NCI-H345 (cell line): ENCODE data around the gene VPS4A.
"Not testable (repeated sequence)": the region's sequence is repeated elsewhere in the genome, so short reads cannot be mapped to it uniquely, and the experiment has no call there.

ENCODE experiments used
- DNase-seq: peaks from one replicate; lab custom pipeline; 2025; lab: John Stamatoyannopoulos, UW

VPS4A gene

DNA sequence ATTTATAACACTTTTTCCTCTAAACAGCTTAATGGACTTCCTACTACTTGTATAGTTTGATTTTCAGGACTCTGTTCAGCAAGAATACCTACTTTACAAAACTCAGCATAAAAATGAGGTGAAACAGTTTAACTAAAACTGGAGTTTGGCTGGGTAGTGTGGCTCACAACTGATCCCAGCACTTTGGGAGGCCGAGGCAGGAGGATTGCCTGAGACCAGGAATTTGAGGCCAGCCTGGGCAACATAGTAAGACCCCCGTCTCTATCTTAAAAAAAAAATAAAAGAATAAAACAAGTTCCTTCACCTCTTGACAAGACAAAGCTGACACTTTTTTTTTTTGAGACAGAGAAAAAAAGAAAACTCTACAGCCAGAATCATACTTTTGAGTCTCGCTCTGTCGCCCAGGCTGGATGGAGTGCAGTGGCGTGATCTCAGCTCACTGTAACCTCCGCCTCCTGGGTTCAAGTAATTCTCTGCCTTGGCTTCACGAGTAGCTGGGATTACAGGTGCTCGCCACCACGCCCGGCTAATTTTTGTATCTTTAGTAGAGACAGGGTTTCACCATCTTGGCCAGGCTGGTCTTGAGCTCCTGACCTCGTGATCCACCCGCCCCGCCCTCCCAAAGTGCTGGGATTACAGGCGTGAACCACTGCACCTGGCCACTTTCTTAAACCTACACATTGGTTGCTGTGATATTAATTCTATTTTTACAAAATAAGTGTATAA is 16.6 kb downstream of the VPS4A start:
- no peak for DNase-seq

- DNase-seq, result no peak
Observed at GRCh38 chr16:69328854-69329316, 17.7 kb downstream of the VPS4A start.

GRCh38 chr16:69329369-69330285 is 18.5 kb downstream of the VPS4A start:
- DNase-seq, result peak; percentile 35

GRCh38 chr16:69330286-69331109 is 19.3 kb downstream of the VPS4A start, which contains the start of gene PDF:
Gene PDF, minus strand, starts transcription at chr16:69330588. Its CDS starts 18 bp downstream, at chr16:69330570.
- DNase-seq, result peak; percentile 89

GRCh38 chr16:69334696-69335095 is 23.5 kb downstream of the VPS4A start:
- no peak for DNase-seq

GRCh38 chr16:69338557-69339288 is 27.6 kb downstream of the VPS4A start:
- no peak for DNase-seq

DNA sequence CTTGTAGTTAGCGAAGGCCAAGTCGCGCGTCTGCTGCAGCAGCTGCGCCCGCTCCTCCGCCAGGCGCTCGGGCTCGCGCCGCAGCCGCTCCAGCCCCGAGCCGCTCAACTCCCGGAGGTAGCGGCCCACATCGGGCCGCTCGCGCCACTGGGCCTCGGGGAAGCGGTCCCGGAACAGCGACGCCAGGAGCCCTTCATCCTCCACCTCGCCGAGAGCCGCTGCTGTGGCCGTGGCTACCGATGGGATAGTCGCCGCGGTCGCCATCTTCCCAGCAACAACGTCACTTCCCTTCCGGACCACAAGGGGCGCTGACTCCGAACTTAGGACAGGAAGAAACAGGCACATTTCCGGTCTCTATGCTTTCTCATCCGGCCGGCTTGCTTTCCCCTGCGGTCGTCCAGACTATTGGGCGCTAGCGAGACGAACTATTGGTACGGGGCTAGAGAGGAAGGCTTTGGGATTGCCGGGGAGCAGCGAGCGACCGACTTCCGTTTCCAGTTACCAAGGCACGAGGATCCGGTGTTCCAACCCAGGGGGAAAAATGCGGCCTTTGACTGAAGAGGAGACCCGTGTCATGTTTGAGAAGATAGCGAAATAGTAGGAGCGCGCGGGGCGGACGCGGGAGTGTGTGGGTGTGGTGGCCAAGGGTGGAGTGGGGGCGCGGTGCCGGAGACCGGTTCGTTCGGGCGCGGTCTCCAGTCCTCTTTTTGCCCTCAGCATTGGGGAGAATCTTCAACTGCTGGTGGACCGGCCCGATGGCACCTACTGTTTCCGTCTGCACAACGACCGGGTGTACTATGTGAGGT is 28.3 kb downstream of the VPS4A start, which contains the start of the genes COG8 and NIP7:
Gene COG8, minus strand, starts transcription at position 276 of the 806 bp plus-strand sequence. Its CDS starts 12 bp downstream, at position 264.
Gene NIP7, plus strand, starts transcription at position 484 of the 806 bp plus-strand sequence. Its CDS starts 58 bp downstream, at position 542.
- peak; percentile 96 for DNase-seq

DNA sequence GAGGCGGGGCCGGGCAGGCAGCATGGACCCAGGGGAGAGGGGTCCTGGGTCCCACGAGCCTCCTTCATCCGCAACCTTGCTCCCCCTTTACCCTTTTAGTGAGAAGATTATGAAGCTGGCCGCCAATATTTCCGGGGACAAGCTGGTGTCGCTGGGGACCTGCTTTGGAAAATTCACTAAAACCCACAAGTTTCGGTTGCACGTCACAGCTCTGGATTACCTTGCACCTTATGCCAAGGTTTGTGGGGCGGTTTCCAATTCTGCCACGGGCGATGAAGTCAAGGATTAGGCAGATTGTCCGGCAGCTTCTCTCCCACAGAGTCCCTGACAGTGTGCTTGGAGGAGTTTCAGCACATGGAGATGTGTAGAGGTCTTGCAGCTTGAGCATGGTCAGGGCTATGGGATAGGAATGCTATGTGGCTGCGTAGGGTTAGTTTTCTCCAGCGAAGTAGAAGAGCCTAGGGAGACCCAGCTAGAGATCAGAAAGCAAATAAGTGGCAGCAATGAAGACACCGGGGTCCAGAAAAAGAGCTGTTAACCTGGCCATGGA is 29.0 kb downstream of the VPS4A start:
- no peak for DNase-seq

- DNase-seq, result no peak
Observed at GRCh38 chr16:69344171-69344570, 33.0 kb downstream of the VPS4A start.

DNA sequence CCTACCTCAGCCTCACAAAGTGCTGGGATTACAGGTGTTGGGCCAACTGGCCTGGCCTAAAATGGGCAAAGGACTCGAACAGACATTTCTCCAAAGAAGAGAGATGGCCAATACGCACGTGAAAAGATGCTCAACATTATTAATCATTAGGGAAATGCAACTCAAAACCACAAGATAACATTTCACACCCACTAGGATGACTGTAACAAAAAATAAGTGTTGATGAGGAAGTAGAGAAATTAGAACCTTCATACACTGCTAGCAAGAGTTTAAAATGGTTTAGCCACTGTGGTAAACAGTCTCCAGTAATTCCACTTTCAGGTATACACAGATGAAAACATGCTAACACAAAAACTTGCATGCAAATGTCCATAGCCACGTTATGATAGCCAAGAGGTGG is 34.8 kb downstream of the VPS4A start:
- no peak for DNase-seq

DNA sequence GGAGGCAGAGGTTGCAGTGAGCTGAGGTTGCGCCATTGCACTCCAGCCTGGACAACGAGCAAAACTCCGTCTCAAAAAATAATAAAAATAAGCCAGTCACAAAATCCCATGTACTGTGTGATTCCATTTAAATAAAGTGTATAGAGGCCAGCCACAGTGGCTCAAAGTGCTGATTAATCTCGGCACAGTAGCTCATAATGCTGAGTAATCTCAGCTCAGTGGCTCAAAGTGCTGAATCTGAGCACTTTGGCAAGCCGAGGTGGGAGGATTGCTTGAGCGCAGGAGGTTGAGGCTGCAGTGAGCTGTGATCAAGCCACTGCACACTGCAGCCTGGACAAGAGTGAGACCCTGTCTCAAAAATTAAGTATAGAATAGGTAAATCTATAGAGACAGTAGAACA is 35.5 kb downstream of the VPS4A start:
- no peak for DNase-seq

GRCh38 chr16:69348222-69348621 is 37.1 kb downstream of the VPS4A start:
- no peak for DNase-seq

DNA sequence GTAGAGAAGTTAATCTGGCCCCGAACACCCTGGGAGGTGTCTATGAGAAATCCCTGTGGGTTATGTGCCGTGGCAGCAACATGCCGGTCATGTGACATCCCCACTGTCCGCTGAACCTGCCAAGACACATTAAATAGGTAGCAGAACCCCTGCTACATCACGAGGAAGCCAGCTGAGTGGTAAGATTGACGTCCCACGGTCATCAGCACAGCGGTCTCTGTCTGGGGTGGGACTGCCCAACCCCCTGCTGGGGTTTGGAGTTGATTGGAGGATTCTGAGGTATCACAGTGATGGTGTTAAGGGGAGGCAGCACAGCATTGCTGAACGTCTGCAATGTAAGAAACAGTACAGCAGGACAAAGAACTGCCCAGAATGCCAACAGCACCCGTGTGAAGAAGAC is 38.4 kb downstream of the VPS4A start:
- no peak for DNase-seq

- DNase-seq, result no peak
Observed at GRCh38 chr16:69350536-69351133, 39.5 kb downstream of the VPS4A start.

- DNase-seq, result no peak
Observed at GRCh38 chr16:69351309-69352027, 40.3 kb downstream of the VPS4A start, which contains the start of gene TMED6. Gene TMED6, minus strand, starts transcription at chr16:69351786. Its CDS starts 33 bp downstream, at chr16:69351753.

GRCh38 chr16:69360070-69360469 is 48.9 kb downstream of the VPS4A start:
- not testable (repeated sequence) for DNase-seq

- DNase-seq, result no peak
Observed at GRCh38 chr16:69363281-69363717, 52.1 kb downstream of the VPS4A start.

GRCh38 chr16:69364088-69364487 is 52.9 kb downstream of the VPS4A start:
- DNase-seq, result no peak

DNA sequence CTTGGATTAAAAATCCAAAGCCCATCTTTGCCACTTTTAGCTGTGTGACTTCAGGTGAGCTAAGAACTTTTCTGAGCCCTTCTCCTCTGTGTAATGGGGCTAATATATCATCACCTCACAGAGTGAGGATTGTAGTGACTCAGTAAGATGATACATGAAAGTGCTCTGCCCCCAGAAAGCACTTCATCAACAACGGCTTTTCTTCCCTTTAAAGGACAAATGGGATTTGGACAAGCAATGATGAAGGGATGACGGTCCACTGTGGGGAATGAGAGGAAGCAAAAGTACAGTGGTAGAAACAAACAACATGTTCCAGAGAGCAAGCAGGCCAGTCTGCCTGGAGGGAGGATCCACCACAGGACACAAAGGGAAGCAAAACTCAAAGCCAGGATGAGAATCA is 54.8 kb downstream of the VPS4A start:
- no peak for DNase-seq
